HepG2 (cell line): ENCODE data around the gene TPSD1.
"Not testable (repeated sequence)": the region's sequence is repeated elsewhere in the genome, so short reads cannot be mapped to it uniquely, and the experiment has no call there.

Experiments
- CBFB ChIP-seq: sonication (generic); formaldehyde crosslinking; IDR thresholded peaks from 2 replicates; pipeline ENCODE4 v1.4.0; 2020; ENCODE audit warnings: missing genetic modification reagents
- POGZ ChIP-seq: sonication (generic); formaldehyde crosslinking; IDR thresholded peaks from 2 replicates; pipeline ENCODE4 v1.4.0; 2020; ENCODE audit warnings: mild to moderate bottlenecking, missing genetic modification reagents
- ZBTB8A ChIP-seq: sonication (generic); formaldehyde crosslinking; IDR thresholded peaks from 2 replicates; pipeline ENCODE4 v1.4.0; 2020; ENCODE audit warnings: mild to moderate bottlenecking, low read depth, missing genetic modification reagents, borderline replicate concordance
- ZNF232 ChIP-seq: sonication (generic); formaldehyde crosslinking; IDR thresholded peaks from 2 replicates; pipeline ENCODE4 v1.4.0; 2020; ENCODE audit warnings: missing genetic modification reagents, borderline replicate concordance

DNA sequence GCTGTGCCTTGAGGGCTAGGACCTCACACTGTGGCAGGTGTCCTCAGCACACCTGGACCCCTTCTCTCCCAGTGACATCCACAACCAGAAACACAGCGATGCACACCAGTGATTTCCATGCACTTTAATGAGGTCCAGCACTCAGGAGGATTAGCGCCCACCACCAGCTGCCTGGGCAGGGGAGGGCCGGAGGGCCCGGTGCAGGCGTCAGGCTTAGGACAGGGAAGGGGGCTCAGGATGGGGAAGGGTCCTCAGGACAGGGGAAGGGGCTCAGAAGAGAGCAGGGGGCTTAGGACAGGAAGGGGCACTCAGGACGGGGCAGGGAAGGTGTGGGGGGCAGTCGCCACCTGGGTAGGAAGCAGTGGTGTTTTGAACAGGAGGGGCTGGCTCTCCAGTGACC, 27.6 kb upstream of the TPSD1 start:
- TF ChIP-seq CBFB; ZBTB8A (CRISPR knock-in tag); POGZ (CRISPR knock-in tag); ZNF232 (CRISPR knock-in tag): not testable (repeated sequence)
